CD4-positive, alpha-beta T cell treated with Interferon alpha-2 for 1 hour (primary cell): ENCODE results near the gene MAD1L1.

Experiments
- DNase-seq, 2 donors: peaks; one replicate each; pipeline ENCODE4 v3.0.0-alpha.2; 2020 to 2022

The MAD1L1 gene

GRCh38 chr7:2217206-2217605 is 15.5 kb downstream of the MAD1L1 start:
- no peak for DNase-seq

DNA sequence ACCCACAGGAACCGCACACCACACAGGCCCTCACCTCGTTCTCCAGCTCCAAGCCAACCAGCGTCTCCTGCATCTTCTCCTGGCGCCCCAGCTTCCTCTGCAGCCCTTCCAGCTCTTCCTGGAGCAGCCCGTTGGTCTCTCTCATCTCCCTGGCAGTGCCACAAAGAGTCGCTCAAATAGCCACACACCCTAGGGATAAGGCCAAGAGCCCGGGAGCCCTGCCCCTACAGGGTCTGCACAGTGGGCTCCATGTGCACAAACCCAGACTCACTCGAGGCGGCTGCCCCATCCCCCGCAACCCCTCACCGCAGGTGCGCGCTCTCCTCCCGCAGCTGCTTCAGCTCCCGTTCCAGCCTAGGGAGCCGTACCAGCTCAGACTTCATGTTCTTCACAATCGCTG is 16.9 kb downstream of the MAD1L1 start:
- no peak for DNase-seq

DNA sequence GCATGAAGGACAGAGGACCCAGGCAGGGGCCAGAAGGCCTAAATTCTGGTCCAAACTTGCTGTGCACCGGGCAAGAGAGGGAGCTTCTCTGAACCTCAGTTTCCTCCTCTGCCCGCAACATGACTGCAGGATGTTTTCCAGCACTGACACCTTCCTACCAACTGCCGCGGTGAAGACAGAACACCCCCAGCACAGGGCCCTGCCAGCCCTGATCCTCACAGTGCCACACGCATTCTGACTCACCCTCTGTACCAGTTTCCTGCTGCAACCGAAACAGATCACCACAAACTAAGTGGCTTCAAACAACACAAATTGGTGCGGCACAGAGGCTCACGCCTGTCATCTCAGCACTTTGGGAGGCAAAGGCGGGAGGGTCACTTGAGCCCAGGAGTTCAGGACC is 18.1 kb downstream of the MAD1L1 start:
- DNase-seq, result peak in 1 of 2 donors; percentile 17

GRCh38 chr7:2213551-2214215 is 19.1 kb downstream of the MAD1L1 start:
- DNase-seq, result no peak

DNA sequence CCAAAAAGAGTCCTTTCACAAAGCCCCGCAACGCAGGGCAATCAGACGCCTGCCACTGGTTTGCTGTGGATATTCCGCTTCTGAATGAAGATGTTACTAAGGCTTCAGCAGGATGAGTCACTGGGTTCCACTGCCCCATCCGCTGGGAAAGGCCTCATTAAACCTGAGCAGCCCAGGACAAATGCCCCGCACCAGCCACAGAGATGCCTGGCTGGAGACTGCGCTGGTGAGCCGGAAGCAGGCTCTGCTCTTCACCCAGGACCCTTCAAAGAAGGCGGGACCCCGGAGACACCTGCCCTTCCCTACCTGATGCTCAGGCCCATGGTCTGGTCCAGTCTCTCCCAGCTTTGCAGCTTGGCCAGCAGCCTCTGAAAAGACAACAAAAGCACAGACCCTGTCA is 19.8 kb downstream of the MAD1L1 start:
- no peak for DNase-seq

DNA sequence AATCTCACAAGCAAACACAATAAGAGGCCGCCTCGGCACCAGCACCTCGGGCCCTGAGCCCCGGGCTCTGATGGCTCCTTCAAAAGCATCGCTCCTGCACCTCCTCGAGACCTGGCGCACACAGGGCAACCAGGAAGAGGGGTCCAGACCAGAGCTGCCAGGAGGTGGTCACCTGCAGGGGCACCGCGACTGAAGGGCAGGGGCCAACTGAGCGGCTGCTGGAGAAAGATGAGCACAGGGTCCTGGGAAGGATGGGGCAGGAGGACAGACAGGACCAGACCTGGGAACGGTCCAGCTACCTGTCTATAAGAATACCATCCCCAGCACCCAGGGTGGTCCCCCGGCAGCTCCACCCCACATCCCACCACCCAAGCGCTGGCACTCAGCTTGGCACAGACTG is 20.8 kb downstream of the MAD1L1 start:
- no peak for DNase-seq

DNA sequence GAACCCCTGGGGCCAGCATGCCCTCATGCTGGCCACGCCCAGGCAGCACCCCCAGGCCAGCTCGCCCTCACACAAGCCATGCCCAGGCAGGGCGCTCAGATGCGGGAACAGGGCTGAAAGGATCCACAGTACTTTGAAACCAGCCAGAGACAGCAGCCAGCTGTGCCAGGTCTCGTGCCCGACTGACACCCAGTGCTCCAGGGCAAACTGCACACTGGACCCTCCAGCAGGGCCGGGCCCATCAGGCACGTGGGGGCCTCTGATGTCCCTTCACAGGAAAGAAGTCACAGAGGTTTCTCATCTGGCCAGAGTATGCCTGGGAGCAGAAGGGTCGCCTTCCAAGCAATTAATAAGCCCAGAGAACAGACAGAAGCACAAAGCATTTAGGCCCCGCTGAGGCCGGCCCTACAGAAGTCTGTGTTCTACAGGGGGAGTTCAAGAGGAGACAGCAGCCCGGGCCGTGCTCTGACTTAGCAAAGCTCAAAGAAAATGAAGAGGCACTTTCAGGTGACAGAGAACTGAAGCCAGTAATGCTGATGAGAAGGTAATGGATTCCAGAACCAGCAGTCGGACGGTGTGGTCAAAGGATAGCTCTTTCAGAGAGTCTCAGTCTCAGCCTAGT is 21.4 kb downstream of the MAD1L1 start:
- no peak for DNase-seq

GRCh38 chr7:2210551-2211258 is 22.0 kb downstream of the MAD1L1 start:
- no peak for DNase-seq

DNA sequence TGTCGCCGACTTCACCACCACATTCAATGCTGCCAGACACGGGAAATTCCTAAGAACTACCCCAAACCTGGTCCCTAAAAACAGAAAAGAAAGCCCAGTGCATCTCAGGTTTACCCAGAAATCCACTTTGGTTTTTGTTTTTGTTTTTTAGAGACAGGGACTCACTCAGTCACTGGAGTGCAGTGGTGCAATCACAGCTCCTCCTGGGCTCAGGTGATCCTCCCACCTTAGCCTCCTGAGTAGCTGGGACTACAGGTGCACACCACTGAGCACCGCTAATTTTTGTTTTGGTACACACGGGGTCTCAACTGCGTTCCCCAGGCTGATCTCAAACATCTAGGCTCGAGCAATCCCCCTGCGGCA is 22.8 kb downstream of the MAD1L1 start:
- DNase-seq, result no peak

GRCh38 chr7:2209146-2209960 is 23.4 kb downstream of the MAD1L1 start:
- peak; percentile 37 to 52 for DNase-seq

- no peak for DNase-seq
These were observed 24.0 kb downstream of the MAD1L1 start for GRCh38 chr7:2208712-2209111.

DNA sequence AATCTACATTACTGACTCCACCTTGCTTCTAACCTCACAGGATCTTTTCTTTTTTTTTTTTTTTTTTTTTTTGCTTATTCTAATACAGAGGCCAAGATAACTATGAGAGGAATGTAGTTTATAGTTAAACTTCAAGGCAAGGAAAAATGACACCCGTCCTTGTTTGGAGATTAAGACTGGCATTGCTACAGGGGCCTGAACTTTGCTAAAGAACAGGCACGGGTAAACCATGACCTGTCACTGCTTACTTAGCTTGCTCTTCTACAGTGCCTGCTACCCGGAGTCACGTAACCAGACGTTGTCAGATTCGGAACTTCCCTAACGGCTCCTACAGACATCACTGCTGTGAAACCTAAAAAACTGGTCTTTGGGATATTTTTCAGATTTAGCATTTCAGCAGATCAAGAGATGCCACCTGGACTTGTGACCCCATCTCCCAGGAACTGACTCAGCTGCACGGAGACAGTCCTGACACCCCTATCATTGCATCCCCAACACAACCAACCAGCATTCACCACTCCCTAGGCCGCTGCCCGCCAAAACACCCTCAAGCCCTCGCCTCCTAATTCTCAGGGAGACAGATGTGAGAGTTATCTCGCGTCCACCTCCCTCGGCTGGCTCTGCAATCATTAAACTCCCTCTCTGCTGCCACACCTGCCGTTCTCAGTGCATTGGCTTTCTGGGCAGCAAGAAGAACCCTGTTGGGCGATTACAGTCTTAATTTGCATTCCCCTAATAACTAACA is 27.5 kb downstream of the MAD1L1 start:
- DNase-seq, result no peak

DNA sequence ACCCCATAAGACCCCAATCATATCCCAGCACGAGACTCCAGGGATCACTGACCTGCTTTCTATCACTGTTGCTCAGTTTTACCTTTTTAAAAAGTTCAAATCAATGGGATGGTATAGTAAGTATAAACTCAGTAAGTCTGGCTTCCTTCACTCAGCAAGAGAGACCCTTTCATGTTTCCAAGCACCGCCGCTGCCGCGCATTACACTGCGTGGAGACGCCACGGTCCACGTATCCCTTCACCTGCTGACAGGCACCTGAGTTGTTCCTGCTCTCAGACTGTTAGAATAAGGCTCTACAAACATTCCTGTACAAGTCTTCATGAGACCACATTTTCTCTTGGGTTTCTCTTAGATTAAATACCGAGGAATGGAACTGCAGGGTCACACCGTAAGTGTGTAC is 28.3 kb downstream of the MAD1L1 start:
- DNase-seq, result no peak

GRCh38 chr7:2203766-2204300 is 28.9 kb downstream of the MAD1L1 start:
- DNase-seq, result no peak

DNA sequence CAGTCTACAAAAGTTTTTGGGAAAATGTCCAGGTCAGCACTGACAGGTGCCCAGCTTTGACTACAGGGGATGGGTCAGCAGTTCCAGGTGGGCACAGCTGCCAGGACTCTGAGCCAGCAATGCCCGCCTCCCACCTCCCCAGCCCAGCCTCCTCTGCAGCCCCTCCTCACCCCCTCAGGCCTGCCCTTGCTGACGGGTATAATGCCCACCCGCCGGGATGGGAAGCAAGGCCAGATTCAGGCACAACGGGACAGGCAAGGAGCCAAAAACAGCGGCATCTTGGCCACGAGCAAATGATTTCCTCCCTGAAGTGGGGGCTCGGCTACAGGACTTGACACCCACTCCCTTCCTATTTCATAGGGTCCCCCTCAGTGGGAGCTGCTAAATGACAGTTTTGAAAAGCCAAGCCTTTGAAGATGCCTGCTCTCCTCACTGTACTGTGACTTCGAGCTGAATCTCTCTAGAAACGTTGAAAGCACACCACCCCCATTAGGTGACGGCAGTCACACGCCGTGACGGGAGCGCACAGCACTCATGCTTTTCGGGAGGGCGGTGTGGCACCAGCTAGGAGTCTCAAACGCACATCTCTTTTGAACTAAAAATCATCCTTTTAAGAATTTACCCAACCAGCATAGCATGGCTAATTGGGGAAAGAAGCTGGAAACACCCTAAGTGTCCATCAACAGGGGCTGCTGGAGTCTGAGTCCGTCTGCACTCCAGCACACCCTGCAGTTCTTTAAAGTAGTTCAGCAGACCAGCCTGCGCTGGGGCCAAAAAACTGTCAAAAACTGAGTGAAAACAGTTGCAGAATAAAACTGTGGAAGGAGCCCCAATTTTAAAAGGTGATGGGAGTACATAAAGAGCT is 29.6 kb downstream of the MAD1L1 start:
- DNase-seq, result no peak

DNA sequence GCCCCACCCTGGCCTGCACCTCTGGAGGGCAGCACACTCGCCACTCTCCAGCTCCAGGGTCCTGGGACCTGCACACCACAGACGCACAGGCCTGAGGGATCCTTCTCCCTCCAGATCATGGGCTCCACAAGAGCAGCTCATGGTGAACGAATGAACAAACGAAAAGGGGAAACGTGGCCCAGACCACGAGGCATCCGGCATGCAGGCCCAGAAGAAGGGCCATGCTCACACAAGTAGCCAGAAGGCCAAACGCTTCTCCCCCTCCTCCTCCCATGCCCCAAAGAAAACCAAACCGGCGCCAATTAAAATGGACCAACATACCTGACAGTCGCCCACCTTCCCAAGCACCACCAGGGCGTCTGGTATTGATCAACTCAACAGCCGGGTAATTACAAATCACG is 30.4 kb downstream of the MAD1L1 start:
- no peak for DNase-seq

DNA sequence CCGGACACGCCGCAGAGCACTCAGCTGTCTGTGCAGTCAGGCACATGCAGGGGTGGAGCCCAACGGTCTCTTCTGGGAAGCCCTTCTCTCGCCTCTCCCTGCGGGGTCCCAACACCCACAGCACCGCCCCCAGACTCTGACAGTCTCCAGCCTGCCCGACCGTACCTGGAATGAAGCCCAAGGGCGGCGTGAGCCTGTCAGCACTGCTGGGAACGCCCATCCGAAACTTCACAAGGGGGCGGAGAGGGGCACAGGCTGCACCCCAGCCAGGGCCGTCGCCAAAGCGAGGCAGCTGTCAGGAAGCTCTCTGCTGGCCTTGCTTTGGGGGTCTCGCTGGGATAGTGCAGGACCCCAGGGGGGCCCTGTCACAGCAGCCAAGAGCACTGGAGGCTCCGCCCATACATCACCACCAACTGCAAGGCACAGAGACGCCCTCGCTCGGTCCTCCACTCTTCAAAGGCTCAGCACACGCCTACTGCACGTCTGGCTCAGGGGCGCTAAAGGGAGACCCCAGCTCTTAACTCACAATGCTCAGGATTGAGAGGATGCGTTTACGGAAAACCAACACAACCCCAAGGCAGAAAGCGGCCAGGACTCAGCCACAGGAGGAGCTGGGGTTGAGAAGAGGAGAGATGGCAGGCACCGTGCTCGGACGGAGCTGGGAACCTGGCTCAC is 30.9 kb downstream of the MAD1L1 start:
- no peak for DNase-seq

- DNase-seq, result no peak
These were observed 31.6 kb downstream of the MAD1L1 start for GRCh38 chr7:2201128-2201527.

GRCh38 chr7:2200584-2200980 is 32.2 kb downstream of the MAD1L1 start:
- DNase-seq, result no peak

GRCh38 chr7:2199956-2200583 is 32.7 kb downstream of the MAD1L1 start:
- DNase-seq, result no peak
